Natural killer cell (primary cell): ENCODE measurements around the gene DUSP28. TPM values are rescaled to one million over a fixed set of nuclear protein-coding genes. Genes with fewer than 3 reads are reported as not detected.
A peak's percentile ranks its signal among the peaks of the same experiment; 100 is the strongest.

Experiments
- ATAC-seq, 3 donors: fragments of 150-1000 bp in 2 of 3; fragments of 200-7000 bp in 1 of 3; cut with Tn5 transposase; 1 replicate in 1 of 3; 2 replicates in 2 of 3; pipeline ENCODE4 v1.10.0; 2021; ENCODE audit warnings: mild to moderate bottlenecking in 2 of 3, moderate library complexity in 2 of 3
- DNase-seq, 2 donors: peaks; one replicate each; pipeline versions ENCODE4 v3.0.0 to v3.0.0-alpha.2; 2013 to 2021; ENCODE audit warnings: mixed read lengths in 1 of 2
- H3K27ac ChIP-seq: one replicate; pipeline ENCODE4 v1.5.1; 2013; ENCODE audit warnings: mild to moderate bottlenecking, low read length
- H3K27me3 ChIP-seq: one replicate; pipeline ENCODE4 v1.6.1; 2013; ENCODE audit warnings: low read length; ENCODE audit not compliant: control insufficient read depth, insufficient read depth
- H3K36me3 ChIP-seq: one replicate; pipeline ENCODE4 v1.6.1; 2013; ENCODE audit warnings: low read length; ENCODE audit not compliant: control insufficient read depth, insufficient read depth
- H3K4me1 ChIP-seq: one replicate; pipeline ENCODE4 v1.6.1; 2013; ENCODE audit warnings: low read length; ENCODE audit not compliant: control insufficient read depth, insufficient read depth
- H3K4me3 ChIP-seq: one replicate; pipeline ENCODE4 v1.5.1; 2013; ENCODE audit warnings: low read length
- H3K9me3 ChIP-seq: one replicate; pipeline ENCODE4 v1.6.1; 2013; ENCODE audit warnings: low read length; ENCODE audit not compliant: control insufficient read depth, insufficient read depth
- H3K27ac Mint-ChIP-seq, 2 donors: one replicate each; pipeline ENCODE4 v1.8.0; 2022; ENCODE audit warnings: mild to moderate bottlenecking in 2 of 2, mixed read lengths in 2 of 2, moderate library complexity in 1 of 2
- H3K27me3 Mint-ChIP-seq, 2 donors: one replicate each; pipeline ENCODE4 v1.8.0; 2022; ENCODE audit warnings: low read depth in 2 of 2, mixed read lengths in 2 of 2
- H3K36me3 Mint-ChIP-seq: one replicate; pipeline ENCODE4 v1.8.0; 2022; ENCODE audit warnings: mixed read lengths
- H3K4me1 Mint-ChIP-seq, 2 donors: one replicate each; pipeline ENCODE4 v1.8.0; 2022; ENCODE audit warnings: mixed read lengths in 2 of 2
- H3K4me3 Mint-ChIP-seq: one replicate; pipeline ENCODE4 v1.8.0; 2022; ENCODE audit warnings: mild to moderate bottlenecking, moderate library complexity, mixed read lengths
- H3K9me3 Mint-ChIP-seq, 2 donors: one replicate each; pipeline ENCODE4 v1.8.0; 2022; ENCODE audit warnings: mixed read lengths in 2 of 2
- CTCF ChIP-seq: fragments of 200-600 bp; IDR thresholded peaks from one replicate; pipeline ENCODE4 v1.8.0; 2022; ENCODE audit warnings: antibody characterized with exemption
- WGBS: methylation state at CpG from one replicate; pipeline ENCODE4 v1.1.7; 2013; ENCODE audit warnings: missing lambda C conversion rate; ENCODE audit not compliant: insufficient coverage; 5-methylcytosine and 5-hydroxymethylcytosine counted together
- intact Hi-C: fragments of 100-400 bp; cut with micrococcal nuclease; formaldehyde crosslinking; loops from one replicate; pipeline ENCODE4 v1.14.2; 2022
- total RNA-seq, 4 donors: library from RNA; stranded (reverse); fragments of 120-200 nt in 1 of 4; gene quantifications; one replicate each; pipeline versions ENCODE4 v1.2.3 to v1.2.4, GENCODE V29; 2013 to 2022

Gene DUSP28
- total RNA-seq, 3 donors from 2014 or later (not counting 1 experiment from before 2014, with no cell fraction given) = 13.5 to 25.2 (median 18.5) TPM

- Mint-ChIP-seq H3K9me3 (no peaks in the 10 kb centered on the region), H3K27ac (no peak overlapping the region), H3K27me3 (no peaks in the 10 kb centered on the region), H3K36me3 (no peaks in the 10 kb centered on the region), H3K4me3 (no peak overlapping the region), H3K4me1 (no peaks in the 10 kb centered on the region)
- no peak for TF ChIP-seq CTCF
- Histone ChIP-seq H3K4me3 (no peak overlapping the region), H3K27me3 (no peaks in the 10 kb centered on the region), H3K9me3 (no peaks in the 10 kb centered on the region), H3K36me3 (no peaks in the 10 kb centered on the region), H3K4me1 (peaks cover 21% of the 10 kb centered on the region), H3K27ac (peak overlapping the region; percentile 16)
- intact Hi-C loops = no loop called here
- WGBS = 40% methylated on average over 9 of the region's 10 CpGs
- peak; percentile 68 to 76 (median 72) for ATAC-seq
- peak in 1 of 2 donors; percentile 23 for DNase-seq
These were observed 51.5 kb downstream of the DUSP28 start for GRCh38 chr2:240611601-240612210.

Other genes with a start within 250 kb of the DUSP28 start
- gene GPC1, start 124.7 kb upstream of the DUSP28 start, total RNA-seq = 1 to 10 TPM in 1 of 3 donors, under 1 TPM in 2; 0.79 to 1.4 (median 0.94) TPM
- gene ANKMY1, start 2.4 kb upstream of the DUSP28 start, total RNA-seq = 10 to 100 TPM; 43.8 to 51.5 (median 46.6) TPM
- 100 to 1,000 TPM; 145 to 167 (median 164) TPM for gene RNPEPL1, start 8.1 kb downstream of the DUSP28 start, total RNA-seq
- gene CAPN10, start 26.4 kb downstream of the DUSP28 start, total RNA-seq = 10 to 100 TPM; 69.3 to 95.1 (median 91.0) TPM
- gene GPR35, start 65.1 kb downstream of the DUSP28 start, total RNA-seq = 10 to 100 TPM; 10.6 to 19.7 (median 15.7) TPM
- not detected for gene AQP12B, start 122.5 kb downstream of the DUSP28 start, total RNA-seq
- not detected for gene AQP12A, start 131.5 kb downstream of the DUSP28 start, total RNA-seq